ENCODE data around the gene MAGI1.

DNA sequence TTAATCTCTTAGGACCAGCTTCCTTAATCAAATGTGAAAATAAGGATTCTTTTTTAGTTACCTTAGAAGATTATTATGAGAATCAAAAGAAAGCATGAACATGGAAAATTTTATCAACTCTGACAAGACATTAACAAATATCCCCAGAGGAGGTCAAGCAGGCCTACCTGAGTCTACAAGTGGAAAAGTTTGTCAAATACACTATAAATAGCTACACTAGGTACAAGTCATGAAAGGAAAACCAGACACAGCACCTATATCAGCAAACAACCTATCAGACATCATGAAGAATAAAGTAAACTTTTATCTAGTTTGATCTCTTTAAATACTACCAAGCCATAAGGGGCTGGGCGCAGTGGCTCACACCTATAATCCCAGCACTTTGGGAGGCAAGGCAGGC is 126.1 kb downstream of the MAGI1 start:
- TF ChIP-seq, protein P1, sequence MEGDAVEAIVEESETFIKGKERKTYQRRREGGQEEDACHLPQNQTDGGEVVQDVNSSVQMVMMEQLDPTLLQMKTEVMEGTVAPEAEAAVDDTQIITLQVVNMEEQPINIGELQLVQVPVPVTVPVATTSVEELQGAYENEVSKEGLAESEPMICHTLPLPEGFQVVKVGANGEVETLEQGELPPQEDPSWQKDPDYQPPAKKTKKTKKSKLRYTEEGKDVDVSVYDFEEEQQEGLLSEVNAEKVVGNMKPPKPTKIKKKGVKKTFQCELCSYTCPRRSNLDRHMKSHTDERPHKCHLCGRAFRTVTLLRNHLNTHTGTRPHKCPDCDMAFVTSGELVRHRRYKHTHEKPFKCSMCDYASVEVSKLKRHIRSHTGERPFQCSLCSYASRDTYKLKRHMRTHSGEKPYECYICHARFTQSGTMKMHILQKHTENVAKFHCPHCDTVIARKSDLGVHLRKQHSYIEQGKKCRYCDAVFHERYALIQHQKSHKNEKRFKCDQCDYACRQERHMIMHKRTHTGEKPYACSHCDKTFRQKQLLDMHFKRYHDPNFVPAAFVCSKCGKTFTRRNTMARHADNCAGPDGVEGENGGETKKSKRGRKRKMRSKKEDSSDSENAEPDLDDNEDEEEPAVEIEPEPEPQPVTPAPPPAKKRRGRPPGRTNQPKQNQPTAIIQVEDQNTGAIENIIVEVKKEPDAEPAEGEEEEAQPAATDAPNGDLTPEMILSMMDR (IDR thresholded peaks at IDR 0.05 in 8 of 11, conservative IDR thresholded peaks at IDR 0.05 in 3 of 11) = no peak
- TF ChIP-seq POLR2AphosphoS5 (IDR thresholded peaks at IDR 0.05) (no peak), POLR2A (IDR thresholded peaks at IDR 0.05) (no peak)
